COLO668 (cell line): ENCODE data around the gene FUZ.
A peak's percentile ranks its signal among the peaks of the same experiment; 100 is the strongest.

ENCODE experiments used
- DNase-seq: peaks from one replicate; lab custom pipeline; 2025; ENCODE audit not compliant: unreplicated experiment; lab: John Stamatoyannopoulos, UW

Gene FUZ

GRCh38 chr19:49833599-49833998 is 20.5 kb upstream of the FUZ start:
- no peak for DNase-seq

GRCh38 chr19:49832556-49832955 is 19.5 kb upstream of the FUZ start:
- DNase-seq, result no peak

- no peak for DNase-seq
These were observed 18.5 kb upstream of the FUZ start for GRCh38 chr19:49831592-49831991.

DNA sequence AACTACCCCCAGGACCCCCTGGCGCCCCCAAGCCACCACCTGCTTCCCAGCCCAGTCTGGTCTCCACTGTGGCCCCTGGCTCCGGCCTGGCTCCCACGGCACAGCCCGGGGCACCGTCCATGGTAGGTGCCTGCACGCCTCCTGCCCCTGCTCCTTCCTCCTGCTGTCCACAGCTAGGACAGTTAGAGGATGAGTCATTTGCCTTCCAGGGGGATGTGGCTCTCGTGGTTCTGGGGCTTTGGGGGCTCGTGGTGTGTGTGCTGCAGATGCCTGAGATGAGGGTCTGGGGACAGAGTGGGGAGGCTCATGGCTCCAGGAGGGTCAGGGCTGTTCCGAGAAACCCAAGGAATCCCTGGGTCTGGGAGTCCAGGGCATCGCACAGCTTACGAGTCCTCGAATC is 17.7 kb upstream of the FUZ start:
- no peak for DNase-seq

DNA sequence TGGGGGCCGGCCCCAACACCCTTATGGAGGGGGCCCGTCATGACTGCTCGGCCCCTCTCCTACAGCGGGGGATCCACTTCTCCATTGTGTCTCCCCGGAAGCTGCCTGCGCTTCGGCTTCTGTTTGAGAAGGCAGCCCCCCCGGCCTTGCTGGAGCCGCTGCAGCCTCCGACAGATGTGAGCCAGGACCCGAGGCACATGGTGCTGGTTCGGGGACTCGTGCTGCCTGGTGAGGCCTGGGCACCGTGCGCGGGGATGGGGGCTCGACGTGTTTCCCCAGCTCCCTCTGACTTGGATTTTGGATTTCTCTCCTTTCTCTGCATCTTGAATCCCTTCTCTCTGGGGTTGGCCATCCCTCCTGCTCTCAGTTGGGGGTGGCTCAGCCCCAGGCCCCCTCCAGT is 16.6 kb upstream of the FUZ start:
- no peak for DNase-seq

- DNase-seq, result no peak
These were observed 16.1 kb upstream of the FUZ start for GRCh38 chr19:49829200-49829599.

DNA sequence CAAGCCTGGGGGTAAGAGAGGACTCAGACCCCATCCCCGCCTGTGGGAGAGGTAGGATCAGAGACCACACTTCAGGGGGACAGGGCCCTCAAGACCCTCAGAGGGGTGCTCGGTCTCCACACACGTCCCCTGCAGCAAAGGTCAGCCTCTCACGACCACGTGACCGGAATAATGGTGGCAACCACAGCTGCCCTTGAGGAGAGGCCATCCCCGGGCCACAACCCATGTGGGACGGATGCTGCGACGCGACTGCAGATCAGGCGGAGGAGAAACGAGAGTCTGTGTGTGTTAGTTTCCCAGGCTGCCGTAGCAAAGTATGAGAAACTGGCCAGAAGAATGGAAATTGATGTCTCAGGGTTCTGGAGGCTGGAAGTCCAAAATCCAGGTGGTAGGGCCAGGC is 13.9 kb upstream of the FUZ start:
- DNase-seq, result no peak

DNA sequence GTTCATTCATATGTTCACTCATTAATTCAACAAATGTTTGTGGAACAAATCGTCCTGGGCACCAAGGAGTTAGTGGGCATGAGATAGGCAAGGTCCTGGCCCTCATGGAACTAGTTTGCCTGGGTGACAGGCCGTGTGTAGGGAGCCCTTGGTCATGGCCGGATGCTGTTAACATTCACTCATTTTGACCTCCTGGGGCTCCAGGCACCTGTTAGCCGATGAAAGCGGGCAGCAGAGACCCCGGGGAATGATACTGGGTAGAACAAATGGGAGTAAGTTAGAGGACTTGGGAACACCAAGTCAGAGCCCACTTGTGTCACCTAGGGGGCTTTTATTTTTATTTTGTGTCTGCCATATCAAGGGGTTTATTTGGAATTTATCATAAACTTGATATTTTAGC is 11.6 kb upstream of the FUZ start:
- no peak for DNase-seq

GRCh38 chr19:49823472-49823871 is 10.4 kb upstream of the FUZ start:
- DNase-seq, result peak; percentile 86

- DNase-seq, result peak; percentile 60
These were observed 7.0 kb upstream of the FUZ start for GRCh38 chr19:49820125-49820524.

DNA sequence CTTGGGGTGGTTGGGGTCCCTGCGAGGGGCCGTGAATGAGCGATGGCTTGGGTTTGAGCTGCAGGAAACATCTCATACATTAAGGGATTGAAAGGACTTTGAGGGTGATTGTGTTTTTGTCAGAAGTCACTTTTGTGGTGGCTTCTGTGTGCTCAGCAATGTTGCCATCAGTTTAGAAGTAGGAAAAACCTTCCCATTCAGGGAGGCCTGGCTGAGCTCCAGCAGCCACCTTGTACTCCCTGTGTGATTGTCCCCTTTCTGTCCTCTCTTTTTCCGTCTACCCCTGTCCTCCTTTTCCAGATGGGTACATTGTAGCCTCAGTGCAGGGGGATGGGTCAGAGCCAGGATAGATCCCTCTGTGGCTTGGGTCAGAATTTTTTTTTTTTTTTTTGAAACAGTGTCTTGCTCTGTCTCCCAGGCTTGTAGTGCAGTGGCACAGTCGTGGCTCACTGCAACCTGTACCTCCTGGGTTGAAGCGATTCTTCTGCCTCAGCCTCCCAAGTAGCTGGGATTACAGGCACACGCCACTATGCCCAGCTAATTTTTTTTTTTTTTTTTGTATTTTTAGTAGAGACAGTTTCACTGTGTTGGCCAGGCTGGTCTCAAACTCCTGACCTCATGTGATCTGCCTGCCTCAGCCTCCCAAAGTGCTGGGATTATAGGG is 6.5 kb upstream of the FUZ start:
- peak; percentile 37 for DNase-seq

DNA sequence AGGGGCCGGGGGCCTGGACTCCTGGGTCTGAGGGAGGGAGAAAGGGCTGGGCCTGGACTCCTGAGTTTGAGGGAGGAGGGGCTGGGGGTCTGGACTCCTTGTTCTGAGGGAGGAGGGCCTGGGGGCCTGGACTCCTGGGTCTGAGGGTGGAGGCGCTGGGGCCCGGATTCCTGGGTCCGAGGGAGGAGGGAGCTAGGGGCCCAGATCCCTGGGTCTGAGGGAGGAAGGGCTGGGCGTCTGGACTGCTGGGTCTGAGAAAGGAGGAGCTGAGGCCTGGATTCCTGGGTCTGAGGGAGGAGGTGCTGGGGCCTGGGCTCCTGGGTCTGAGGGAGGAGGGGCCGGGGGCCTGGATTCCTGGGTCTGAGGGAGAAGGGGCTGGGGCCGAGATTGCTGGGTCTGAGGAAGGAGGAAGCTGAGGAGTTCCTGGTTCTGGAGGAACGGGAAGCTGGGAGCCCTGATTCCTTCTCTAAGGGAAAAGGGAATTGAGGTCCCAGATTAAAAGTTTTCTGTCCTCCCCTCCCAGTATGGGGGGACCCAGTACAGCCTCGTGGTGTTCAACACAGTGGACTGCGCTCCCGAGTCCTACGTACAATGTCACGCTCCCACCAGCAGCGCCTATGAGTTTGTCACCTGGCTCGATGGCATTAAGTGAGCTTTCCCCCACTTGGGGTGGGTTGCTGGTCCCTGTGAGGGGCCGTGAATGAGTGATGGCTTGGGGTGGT is 5.7 kb upstream of the FUZ start:
- DNase-seq, result peak; percentile 42

- DNase-seq, result peak; percentile 90
These were observed 5.0 kb upstream of the FUZ start, which contains the start of gene MED25 for GRCh38 chr19:49817964-49818648. MED25 (plus strand) TSS chr19:49818289; CDS start chr19:49818342, 53 bp downstream.

DNA sequence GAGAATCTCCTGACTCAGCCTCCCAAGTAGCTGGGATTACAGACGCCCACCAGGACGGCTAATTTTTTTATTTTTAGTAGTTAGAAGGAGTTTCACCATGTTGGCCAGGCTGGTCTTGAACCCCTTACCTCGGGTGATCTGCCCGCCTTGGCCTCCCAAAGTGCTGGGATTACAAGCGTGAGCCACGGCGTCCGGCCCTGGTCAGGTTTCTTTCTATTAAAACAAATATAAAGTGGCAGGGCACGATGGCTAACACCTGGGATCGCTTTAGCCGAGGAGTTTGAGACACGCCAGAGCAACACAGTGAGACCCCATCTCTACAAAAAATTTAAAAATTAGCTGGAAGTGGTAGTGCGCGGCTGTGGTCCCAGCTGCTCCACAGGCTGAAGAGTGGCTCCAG is 3.5 kb upstream of the FUZ start:
- no peak for DNase-seq

DNA sequence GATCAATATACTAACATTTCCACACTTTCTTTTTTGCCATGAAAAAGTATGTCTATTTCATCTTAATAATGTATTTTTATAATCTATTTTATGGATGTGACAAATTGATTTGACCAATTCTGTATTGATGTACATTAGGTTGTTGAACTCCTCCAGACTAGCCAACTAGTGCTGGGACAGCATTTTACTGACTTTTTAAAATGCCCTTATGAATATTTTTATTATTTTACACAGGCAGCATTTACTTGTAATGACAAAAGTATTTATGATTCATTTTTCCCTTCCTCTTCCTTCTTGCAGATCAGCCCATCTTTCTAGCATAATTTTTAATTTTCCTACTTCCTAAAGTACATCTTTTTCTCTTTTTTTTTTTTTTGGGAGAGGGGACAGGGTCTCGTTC is 918 bp upstream of the FUZ start:
- DNase-seq, result no peak

- DNase-seq, result no peak
These were observed 568 bp downstream of the FUZ start for GRCh38 chr19:49812452-49812996.

- no peak for DNase-seq
These were observed 1.8 kb downstream of the FUZ start for GRCh38 chr19:49811328-49811727.

GRCh38 chr19:49809941-49810389 is 3.1 kb downstream of the FUZ start:
- DNase-seq, result no peak

DNA sequence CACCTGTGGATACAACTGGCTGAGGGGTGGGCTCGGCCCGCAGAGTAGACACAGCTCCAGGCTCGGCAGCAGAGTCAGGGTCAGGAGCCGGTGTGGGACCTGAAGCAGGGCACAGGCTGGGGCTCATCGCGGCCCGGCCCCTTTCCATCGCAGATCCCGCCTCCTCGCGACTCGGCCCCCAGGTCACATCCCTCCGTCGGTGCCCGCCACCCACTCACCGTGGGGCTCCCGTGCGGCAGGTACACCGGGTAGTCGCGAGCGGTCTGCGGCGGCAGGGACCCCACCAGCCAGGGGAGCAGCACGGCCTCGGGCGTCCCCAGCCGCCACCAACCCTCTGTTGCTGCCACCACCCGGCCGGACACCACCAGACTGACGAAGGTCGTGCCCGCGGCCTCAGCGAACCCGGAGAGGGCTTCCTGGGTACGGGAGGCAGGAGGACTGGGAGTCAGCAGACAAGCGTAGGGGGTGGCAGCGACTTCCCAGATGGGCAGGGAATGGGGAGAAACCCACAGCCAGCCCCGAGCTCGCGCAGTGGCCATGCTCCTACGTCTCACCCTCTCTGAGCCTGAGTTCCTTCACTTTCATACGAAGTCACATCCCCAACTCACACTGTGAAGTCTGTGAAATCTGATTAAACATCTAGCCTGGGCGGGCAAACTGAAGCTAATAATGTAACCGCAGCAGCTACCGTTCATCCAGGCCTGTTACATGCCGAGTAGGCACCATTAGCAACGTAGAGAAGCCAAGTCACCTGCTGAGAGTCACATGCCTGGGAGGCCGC is 3.7 kb downstream of the FUZ start:
- peak; percentile 64 for DNase-seq

DNA sequence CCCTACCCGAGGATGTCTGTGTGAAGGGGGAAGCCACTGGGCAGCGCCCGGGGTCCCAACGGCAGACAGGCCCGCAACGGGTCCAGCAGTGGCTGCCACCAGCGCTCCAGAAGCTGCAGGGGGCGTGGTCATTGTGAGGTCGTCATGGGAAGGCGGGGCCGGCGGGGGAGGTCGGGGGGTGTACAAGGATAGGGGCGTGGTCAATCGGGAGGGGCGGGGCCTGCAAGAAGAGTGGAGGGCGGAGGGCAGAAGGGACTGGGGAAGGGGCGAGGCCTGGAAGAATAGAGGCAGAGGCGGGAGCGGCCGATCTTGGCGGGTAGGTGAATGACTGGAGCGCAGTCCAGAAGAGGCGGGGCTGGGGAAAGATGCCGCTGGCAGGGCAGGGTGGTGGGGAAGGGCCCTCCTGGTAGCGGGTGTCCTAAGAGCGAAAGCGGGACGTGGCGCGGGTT is 4.4 kb downstream of the FUZ start:
- peak; percentile 90 for DNase-seq
